Adrenal gland (tissue), 12 donors: ENCODE results near the gene AFAP1L2. TPM values are rescaled to one million over a fixed set of nuclear protein-coding genes. Genes with fewer than 3 reads are reported as not detected.
A peak's percentile ranks its signal among the peaks of the same experiment; 100 is the strongest.

Experiments
- DNase-seq, 7 donors: peaks; one replicate each; pipeline ENCODE4 v3.0.0-alpha.2; 2019 to 2020
- H3K27ac ChIP-seq, 5 donors: fragments of 200-600 bp; sonication (generic) in 4 of 5; 1 replicate in 3 of 5; 2 replicates in 2 of 5; pipeline versions ENCODE4 v1.5.1 to v1.8.0; 2016 to 2020; ENCODE audit warnings: mild to moderate bottlenecking in 1 of 5
- H3K27me3 ChIP-seq: fragments of 200-600 bp; 2 replicates; pipeline ENCODE4 v1.8.0; 2021
- H3K36me3 ChIP-seq, 2 donors: fragments of 200-600 bp; replicated peaks in 1 of 2; 1 replicate in 1 of 2; 2 replicates in 1 of 2; pipeline versions ENCODE4 v1.5.1 to v1.8.0; 2018 to 2022
- H3K4me1 ChIP-seq, 2 donors: fragments of 200-600 bp; replicated peaks in 1 of 2; 1 replicate in 1 of 2; 2 replicates in 1 of 2; pipeline versions ENCODE4 v1.5.1 to v1.8.0; 2018 to 2021
- H3K4me3 ChIP-seq, 4 donors: fragments of 200-600 bp; sonication (generic) in 3 of 4; one replicate each; pipeline ENCODE4 v1.5.1; 2016 to 2018
- H3K9me3 ChIP-seq, 3 donors: fragments of 200-600 bp; sonication (generic) in 1 of 3; replicated peaks in 1 of 3; 1 replicate in 2 of 3; 2 replicates in 1 of 3; pipeline versions ENCODE4 v1.5.1 to v1.8.0; 2016 to 2021
- CTCF ChIP-seq, 6 experiments: fragments of 450-650 bp in 4 of 6; fragments of 200-600 bp in 2 of 6; sonication (generic) in 1 of 6; IDR thresholded peaks; 1 replicate in 5 of 6; 2 replicates in 1 of 6; pipeline versions ENCODE4 v1.5.1 to v1.8.0; 2016 to 2021; ENCODE audit warnings: antibody characterized with exemption in 6 of 6, mild to moderate bottlenecking in 2 of 6, moderate library complexity in 1 of 6
- POLR2A ChIP-seq, 2 donors: fragments of 450-650 bp; IDR thresholded peaks; one replicate each; pipeline ENCODE4 v1.6.1; 2017; ENCODE audit warnings: antibody characterized with exemption in 2 of 2, mild to moderate bottlenecking in 2 of 2, moderate library complexity in 1 of 2
- WGBS, 4 donors: extraction: QIAGEN DNeasy Blood & Tissue Kit in 2 of 4; methylation state at CpG; one replicate each; pipeline versions ENCODE4 v1.1.5 to v1.1.7; 2013 to 2017; 5-methylcytosine and 5-hydroxymethylcytosine counted together
- intact Hi-C, 2 donors: fragments of 100-400 bp; cut with DNase I; formaldehyde crosslinking; loops; one replicate each; pipeline versions ENCODE4 v1.14.1 to v1.15.0; 2022 to 2023
- polyA plus RNA-seq, 3 donors: library from polyadenylated mRNA; stranded (reverse); fragments of 200-250 nt in 2 of 3; fragments of 350-450 nt in 1 of 3; fragmentation: Illumina TruSeq in 1 of 3; extraction: RNeasy Lipid Tissue Mini Kit (QIAGEN cat#74804) in 1 of 3; gene quantifications; one replicate each; pipeline ENCODE4 v1.2.3, GENCODE V29; 2013 to 2014
- total RNA-seq, 9 donors: library from RNA; depleted of rRNA in 4 of 9; stranded (reverse); fragments of >200 nt in 4 of 9; fragments of 120-200 nt in 1 of 9; fragmentation: NEBNext Ultra II Directional in 1 of 9; extraction: Animal tissue kit (Norgen Biotek cat#: 25700) in 1 of 9; gene quantifications; one replicate each; pipeline versions ENCODE4 v1.1.0 to v1.2.4, GENCODE V29; 2013 to 2023
- donor health status: healthy with polysubstance abuse.
- donor health status: Bipolar disorder and iron deficiency.
- donor health status: DM: yes; HTN: yes; CAD: no.
- donor health status: DM: no; HTN: no; CAD: no.
- donor health status: DM: no; HTN: no; CAD: no.
- donor health status: DM: yes; HTN: yes; CAD: no.

The AFAP1L2 gene
- total and polyA plus RNA-seq, 12 donors: 1.4 to 9.4 (median 3.7) TPM

DNA sequence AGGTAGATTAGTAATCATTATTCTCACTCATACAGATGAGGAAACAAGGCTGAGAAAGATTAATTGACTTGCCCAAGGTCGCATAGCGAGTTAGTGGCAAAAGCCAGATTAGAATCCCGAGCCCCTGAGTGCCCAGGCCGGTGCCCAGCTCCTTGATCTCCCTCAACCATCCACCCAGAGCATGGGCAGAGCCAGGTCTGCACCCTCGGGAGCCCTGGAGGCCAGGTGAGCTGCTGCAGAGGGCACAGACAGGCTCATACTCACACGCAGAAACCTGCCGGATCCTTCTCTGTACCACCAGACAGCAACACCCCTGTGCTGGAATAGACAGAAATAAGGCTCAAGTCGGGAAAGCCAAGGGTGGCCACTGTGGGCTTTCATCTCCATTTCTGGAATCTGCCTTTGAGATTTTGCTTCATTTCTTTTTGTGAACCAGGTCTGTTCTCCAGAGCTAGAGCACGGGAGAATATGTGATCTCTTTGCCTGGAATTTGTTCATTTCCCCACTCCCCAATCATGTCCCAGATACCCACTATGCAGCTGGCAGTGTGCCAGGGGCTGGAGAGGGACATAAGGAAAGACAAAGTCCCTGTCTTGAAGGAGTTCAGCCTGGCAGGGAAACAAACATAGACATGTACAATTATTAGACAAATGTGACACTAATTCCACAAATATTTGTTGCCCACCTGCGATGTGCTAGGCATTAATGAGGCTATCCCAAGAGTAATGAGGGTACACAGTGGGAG is 5.5 kb downstream of the AFAP1L2 start:
- 65 to 75% (median 70%) methylated on average over 7 to 10 of the region's 10 CpGs for WGBS, 4 donors
- Histone ChIP-seq H3K9me3 (no peaks in the 10 kb centered on the region), H3K27ac (peak overlapping the region in 1 of 5 donors; percentile 37), H3K36me3 (no peaks in the 10 kb centered on the region), H3K27me3 (peaks cover 21% of the 10 kb centered on the region), H3K4me3 (no peak overlapping the region), H3K4me1 (peaks cover 8 to 9% of the 10 kb centered on the region in 2 donors)
- DNase-seq: no peak
- TF ChIP-seq CTCF (IDR thresholded peaks at IDR 0.05): no peak
- no peak for TF ChIP-seq POLR2A (IDR thresholded peaks at IDR 0.05)
- intact Hi-C loops: no loop called here

DNA sequence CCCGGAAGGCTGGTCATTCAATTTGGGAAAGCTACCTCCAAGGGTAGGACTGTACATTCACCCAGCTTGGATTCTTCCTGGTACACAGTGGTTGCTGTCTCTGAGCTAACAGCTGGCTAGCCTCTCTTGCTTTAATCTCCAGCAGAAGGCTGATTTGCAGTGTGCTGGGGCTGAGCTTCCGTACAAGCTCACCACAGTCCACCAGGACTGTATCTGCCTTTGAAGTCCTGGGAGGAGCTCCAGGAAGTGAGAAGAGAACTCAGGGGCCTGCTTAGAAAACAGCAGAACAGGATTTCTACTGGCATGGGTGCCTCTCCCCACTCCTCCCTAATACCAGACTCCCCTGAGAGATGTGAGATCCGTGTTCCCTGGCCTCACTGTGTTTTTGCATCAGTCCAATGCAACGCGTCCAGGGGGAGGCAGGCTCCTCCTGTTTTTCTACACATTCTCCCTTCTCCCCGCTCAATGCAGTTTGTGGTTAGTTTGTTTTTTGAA is 6.6 kb downstream of the AFAP1L2 start:
- TF ChIP-seq CTCF (IDR thresholded peaks at IDR 0.05) (no peak), POLR2A (IDR thresholded peaks at IDR 0.05) (no peak)
- H3K27me3 ChIP-seq: peaks cover 10% of the 10 kb centered on the region
- H3K9me3 ChIP-seq: no peaks in the 10 kb centered on the region
- intact Hi-C loops: no loop called here
- WGBS, 4 donors: 58 to 68% (median 61%) methylated on average over 6 of the region's 6 CpGs
- H3K36me3 ChIP-seq: no peaks in the 10 kb centered on the region
- H3K4me1 ChIP-seq: no peaks in the 10 kb centered on the region
- no peak overlapping the region for H3K4me3 ChIP-seq
- DNase-seq: no peak
- H3K27ac ChIP-seq: peak overlapping the region in 1 of 5 donors; percentile 60

DNA sequence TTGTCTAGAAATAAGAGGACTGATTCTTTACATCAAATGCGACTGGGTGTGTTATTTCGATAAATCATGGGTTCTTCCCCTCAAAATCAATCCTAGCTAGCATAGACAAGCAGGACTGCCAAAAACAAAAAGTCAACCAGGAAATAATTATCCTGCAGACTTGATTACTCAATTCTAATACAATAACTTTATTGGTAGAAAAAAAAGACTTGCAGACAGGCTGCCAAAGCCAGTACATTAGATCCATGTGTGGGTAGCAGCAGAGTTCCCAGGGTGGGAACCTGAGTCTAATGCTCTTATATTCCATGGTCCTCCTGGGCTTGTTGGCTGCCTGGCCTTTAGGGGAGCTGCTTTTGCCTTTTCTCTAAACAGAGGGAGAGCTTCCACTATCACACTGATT is 7.8 kb downstream of the AFAP1L2 start:
- no peak for DNase-seq
- H3K4me3 ChIP-seq: no peak overlapping the region
- H3K27ac ChIP-seq: no peak overlapping the region
- no peaks in the 10 kb centered on the region for H3K9me3 ChIP-seq
- TF ChIP-seq POLR2A (IDR thresholded peaks at IDR 0.05) (no peak), CTCF (IDR thresholded peaks at IDR 0.05) (no peak)
- WGBS, 4 donors: 86 to 94% (median 92%) methylated on average over 2 of the region's 2 CpGs
- H3K27me3 ChIP-seq: peaks cover 7% of the 10 kb centered on the region
- no peaks in the 10 kb centered on the region for H3K4me1 ChIP-seq
- intact Hi-C loops: no loop called here
- no peaks in the 10 kb centered on the region for H3K36me3 ChIP-seq

- WGBS, 4 donors: 66 to 93% (median 77%) methylated on average over 3 to 6 of the region's 6 CpGs
- Histone ChIP-seq H3K27ac (no peak overlapping the region), H3K4me3 (no peak overlapping the region), H3K9me3 (no peaks in the 10 kb centered on the region), H3K4me1 (no peaks in the 10 kb centered on the region), H3K36me3 (no peaks in the 10 kb centered on the region), H3K27me3 (peaks cover 7% of the 10 kb centered on the region)
- TF ChIP-seq CTCF (IDR thresholded peaks at IDR 0.05): no peak
- TF ChIP-seq POLR2A (IDR thresholded peaks at IDR 0.05): no peak
- intact Hi-C loops: no loop called here
- DNase-seq: no peak
These were observed 8.8 kb downstream of the AFAP1L2 start for GRCh38 chr10:114395366-114396022.
